ENCODE measurements around the gene ACER3.

GRCh38 chr11:76885390-76886097, 24.8 kb downstream of the ACER3 start:
- TF ChIP-seq CTCF (IDR thresholded peaks at IDR 0.05) (no peak), EP300 (IDR thresholded peaks at IDR 0.05) (no peak)

Data from gastroesophageal sphincter (tissue), 3 donors.